ENCODE data around the gene PI4K2A. TPM values are rescaled to one million over a fixed set of nuclear protein-coding genes. Genes with fewer than 3 reads are reported as not detected.

PI4K2A gene
- polyA plus RNA-seq, 3 donors: 17.4 to 20.8 (median 18.9) TPM

DNA sequence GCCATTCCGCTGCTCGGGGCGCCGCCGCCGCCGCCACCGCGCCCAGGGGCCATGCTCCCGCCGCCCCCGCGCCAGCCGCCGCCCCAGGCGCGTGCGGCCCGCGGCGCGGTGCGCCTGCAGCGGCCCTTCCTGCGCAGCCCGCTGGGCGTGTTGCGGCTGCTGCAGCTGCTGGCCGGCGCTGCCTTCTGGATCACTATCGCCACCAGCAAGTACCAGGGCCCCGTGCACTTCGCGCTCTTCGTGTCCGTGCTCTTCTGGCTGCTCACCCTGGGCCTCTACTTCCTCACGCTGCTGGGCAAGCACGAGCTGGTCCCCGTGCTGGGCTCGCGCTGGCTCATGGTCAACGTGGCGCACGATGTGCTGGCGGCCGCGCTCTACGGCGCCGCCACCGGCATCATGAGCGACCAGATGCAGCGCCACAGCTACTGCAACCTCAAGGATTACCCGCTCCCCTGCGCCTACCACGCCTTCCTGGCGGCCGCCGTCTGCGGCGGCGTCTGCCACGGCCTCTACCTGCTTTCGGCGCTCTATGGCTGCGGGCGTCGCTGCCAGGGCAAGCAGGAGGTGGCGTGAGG is 73.4 kb downstream of the PI4K2A start:
- peak in 7 of 11 donors; percentile 45 to 64 (median 61) for DNase-seq (ENCODE audit: extremely low read depth in 1 of 11, low read depth in 9 of 11, low spot score in 4 of 11)

DNA sequence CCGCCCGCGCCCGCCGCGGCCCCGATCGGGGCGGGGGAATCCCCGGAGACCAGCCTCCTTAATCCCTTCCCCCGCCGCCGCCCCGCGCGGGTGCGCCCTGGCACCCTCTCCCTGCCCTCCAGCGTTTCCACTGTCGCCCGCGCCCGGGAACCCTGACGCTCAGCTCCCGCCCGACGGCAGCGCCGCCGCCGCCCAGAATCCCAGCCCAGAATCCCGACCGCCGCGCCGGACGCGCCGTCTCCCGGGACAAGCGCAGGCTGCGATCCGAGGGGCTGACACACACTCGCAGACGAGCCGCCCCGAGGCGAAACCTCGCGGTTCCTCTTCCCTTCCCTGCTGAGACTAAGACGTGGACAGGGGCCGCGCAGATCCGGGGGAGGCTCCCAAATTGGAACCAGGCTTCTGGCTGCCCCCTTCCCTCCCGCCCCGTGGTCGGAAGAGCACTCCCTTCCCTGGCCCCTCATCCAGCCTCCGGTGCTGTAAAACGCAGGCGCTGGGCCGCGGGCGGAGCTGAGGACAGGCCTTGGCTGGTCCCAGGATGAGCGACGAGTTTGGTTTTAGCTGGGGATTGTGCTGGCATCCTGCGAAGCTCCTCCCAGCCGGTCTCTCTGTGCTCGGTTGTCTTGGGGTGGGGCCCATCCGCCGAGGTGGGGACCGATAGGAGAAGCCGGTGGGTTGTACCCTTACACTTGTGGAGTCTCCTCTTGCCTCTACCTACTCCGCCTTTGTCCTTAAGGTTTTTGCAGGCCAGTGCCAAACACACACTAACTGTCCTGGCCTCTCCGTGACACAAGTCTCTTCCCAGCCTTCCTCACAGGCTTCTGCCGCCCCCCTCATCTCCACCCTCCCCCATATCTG is 74.2 kb downstream of the PI4K2A start:
- peak in 7 of 11 donors; percentile 37 to 68 (median 58) for DNase-seq (ENCODE audit: extremely low read depth in 1 of 11, low read depth in 9 of 11, low spot score in 4 of 11)

DNA sequence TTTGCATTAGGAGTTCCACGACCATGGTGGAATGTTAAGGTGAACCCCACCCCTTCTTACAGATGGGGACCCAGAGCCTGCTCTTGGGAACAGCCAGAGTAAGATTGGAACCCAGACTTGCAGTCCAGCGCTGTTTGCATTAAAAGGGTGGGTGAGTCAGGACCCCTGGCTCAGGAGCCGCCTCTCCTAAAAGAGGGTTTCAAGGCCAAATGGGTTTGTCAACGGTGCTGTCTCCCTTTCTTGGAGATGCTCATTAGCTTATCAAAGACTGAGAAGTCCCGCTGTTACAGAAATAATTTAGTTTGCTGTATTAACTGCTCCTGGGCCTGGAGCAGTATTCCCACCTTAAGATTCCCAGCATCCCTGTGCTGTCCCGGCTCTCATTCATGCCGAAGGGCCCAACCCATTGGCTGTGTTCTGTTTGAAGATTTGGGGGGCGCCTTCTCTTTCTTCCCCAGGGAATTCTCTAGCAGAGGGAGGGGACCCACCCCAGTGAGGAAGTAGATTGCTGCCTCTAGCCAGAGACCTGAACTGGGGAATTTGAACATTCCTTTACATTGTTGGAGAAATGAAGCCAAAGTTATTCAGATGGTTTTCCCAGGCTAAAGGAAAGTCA is 74.9 kb downstream of the PI4K2A start:
- DNase-seq (ENCODE audit: extremely low read depth in 1 of 11, low read depth in 9 of 11, low spot score in 4 of 11): no peak

DNA sequence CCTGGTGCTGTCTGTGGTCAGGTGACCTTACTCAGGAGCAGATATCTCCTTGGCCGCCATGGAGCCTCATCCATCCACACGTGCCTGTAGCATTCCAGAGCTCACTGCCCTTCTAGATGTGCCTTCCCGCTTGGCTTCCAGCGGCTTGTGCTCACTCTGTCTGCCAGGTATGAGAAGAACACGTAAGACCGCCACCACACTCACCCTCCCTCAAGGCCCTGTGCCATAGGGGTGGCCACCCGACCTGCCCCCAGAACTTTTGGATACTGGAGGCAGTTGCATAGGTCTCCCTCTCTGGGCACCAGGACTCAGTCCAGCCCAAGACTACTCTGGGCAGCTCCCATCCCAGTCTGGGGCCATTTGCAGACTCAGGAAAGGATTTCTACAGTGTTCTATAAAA is 77.2 kb downstream of the PI4K2A start:
- no peak for DNase-seq (ENCODE audit: extremely low read depth in 1 of 11, low read depth in 9 of 11, low spot score in 4 of 11)

DNA sequence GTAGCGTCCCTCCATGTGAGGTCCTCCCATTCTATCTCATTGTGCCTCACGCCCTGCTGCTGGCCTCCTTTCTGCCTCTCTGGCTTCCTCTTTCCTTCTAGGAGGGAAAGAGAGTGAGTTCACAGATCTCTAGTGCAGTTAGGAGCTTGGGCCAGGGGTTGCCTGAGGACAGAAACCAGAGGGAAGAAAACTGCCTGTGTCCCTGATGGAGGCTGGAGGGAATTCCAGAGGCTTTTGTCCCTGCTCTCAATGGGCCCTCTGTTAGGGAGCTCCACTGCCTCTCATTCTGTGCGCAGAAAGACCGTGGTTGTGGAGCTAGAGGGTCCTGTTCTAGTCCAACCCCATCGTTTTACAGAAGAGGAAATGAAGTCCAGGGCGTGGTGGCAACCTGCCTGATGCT is 77.7 kb downstream of the PI4K2A start:
- DNase-seq (ENCODE audit: extremely low read depth in 1 of 11, low read depth in 9 of 11, low spot score in 4 of 11): no peak

DNA sequence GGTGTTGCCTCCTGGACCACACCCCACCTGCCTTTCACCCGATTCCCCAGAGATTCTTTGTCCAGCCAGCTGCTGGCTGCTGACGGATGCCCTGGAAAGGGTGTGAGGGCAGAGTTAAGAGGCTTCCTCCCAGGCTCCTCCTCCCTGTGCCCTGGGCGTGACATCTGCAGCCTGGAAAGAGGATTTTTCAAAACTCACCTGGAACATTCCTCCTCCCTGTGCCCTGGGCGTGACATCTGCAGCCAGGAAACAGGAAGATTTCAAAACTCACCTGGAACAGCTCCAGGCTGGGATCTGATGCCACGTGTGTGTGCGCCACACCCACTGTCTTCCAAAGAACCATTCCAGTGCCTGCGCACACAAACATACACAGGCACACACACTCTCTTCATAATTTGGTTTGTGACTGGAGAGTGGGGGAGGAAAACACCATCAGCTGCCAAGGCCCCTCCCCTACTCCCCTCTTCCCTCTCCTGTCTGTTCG is 78.2 kb downstream of the PI4K2A start:
- no peak for DNase-seq (ENCODE audit: extremely low read depth in 1 of 11, low read depth in 9 of 11, low spot score in 4 of 11)

DNA sequence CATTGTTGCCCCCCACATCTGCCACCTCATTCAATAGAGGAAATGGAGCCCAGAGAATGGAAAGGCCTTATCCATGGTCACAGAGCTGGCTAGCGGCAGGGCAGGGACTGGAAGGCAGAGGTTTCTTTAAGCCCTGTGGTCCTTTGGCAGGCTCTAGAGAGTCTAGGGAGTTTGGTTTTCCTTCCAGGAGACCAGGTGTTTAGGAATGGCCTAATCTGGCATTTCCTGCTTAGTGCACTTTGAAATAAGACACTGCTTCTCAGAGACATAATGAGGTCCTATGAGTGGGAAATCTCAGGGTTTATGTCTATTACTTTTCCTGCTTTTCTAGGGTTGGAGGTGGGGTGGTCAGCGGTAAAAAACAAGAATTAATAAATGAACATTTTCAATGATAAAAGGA is 79.1 kb downstream of the PI4K2A start:
- no peak for DNase-seq (ENCODE audit: extremely low read depth in 1 of 11, low read depth in 9 of 11, low spot score in 4 of 11)

DNA sequence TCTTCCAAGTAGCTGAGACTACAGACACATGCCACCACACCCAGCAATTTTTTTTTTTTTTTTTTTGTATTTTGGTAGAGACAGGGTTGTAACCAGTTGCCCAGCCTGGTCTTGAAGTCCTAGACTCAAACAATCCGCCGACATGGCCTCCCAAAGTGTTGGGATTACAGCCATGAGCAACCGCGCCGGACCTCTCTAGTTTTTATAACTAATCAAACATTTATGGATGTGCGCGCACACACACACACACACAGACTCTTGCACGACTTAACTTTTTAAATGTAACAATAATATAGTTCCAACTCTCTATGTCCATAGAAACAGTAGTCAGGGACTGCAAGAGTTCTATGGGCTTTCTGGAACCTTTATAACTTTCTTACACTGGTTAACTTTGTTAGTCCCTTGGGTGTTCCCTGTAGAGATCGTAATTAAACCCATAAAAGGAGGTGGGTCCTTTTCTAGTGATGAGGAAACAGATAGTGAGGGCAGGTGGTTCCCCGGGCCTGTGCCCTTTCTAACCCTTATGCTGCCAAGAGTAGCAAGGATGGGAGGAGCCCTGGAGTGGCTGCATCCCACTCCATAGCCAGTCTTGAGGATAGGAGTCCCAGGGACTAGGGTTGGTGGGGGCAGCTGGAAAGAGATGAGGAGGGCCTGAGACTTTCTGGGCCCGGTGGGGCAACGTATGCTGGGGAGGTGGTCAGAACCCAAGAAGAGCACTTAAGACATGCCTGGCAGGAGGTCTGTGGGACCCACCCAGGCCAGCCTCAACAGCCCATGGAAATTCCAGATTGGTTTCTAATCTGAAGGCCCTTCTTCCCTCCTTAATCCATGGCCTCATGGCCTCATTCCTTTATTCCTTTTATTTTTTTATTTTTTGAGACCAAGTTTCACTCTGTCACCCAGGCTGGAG is 81.7 kb downstream of the PI4K2A start:
- DNase-seq (ENCODE audit: extremely low read depth in 1 of 11, low read depth in 9 of 11, low spot score in 4 of 11): no peak

DNA sequence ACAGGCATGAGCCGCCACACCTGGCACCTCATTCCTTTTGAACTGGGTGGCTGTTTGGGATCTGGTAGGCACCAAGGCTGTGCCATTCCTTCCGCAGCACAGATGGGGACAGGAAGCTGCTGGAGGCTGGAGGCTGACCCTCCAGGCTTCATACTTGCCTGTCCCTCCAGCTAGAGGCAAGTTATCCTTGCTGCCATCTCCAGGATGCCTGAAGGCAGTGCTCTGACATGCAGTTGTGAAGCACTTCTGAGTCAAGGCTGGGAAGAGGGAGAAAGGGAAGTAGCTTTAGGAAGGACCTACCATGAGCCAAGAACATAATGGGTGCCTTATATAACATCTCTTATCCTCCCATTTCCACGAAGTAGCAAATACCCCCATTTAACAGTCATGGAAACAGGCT is 82.5 kb downstream of the PI4K2A start:
- no peak for DNase-seq (ENCODE audit: extremely low read depth in 1 of 11, low read depth in 9 of 11, low spot score in 4 of 11)

DNA sequence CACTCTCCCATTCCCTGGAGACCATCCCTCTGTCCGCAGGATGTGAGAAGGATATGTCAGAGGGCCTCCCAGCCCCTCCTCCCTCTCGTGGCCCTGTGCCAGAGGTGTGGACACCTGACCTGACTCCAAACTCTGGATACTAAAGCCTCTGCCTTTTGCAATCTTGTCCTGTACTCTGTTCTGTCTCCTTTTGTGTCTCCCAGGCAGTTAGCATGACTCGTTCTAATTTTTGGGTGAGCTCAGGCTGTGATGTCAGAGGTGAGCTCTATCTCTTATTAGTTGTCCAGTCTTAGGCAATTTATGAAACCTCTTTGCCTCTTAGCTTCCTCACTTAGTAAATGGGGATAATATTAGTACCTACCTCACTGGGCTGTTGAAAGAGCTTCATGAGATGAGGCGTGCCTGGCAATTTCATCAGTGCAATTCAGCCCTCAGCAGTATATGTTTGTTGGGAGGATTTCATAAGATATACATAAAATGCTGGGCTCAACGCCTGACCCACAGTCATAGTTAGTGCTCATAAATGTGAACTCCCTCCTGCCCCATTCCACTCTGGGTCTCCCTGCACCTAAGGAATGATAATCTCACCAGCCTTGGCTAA is 84.0 kb downstream of the PI4K2A start:
- no peak for DNase-seq (ENCODE audit: extremely low read depth in 1 of 11, low read depth in 9 of 11, low spot score in 4 of 11)

Other genes with a start within 250 kb of the PI4K2A start
- gene RRP12, start 239.3 kb upstream of the PI4K2A start, polyA plus RNA-seq (ENCODE audit: insufficient read length in 3 of 3): 10 to 100 TPM; 23.9 to 31.3 (median 25.9) TPM
- gene PGAM1, start 214.5 kb upstream of the PI4K2A start, polyA plus RNA-seq (ENCODE audit: insufficient read length in 3 of 3): 100 to 1,000 TPM; 172 to 199 (median 196) TPM
- 10 to 100 TPM; 30.3 to 38.9 (median 32.7) TPM for gene EXOSC1, start 194.7 kb upstream of the PI4K2A start, polyA plus RNA-seq (ENCODE audit: insufficient read length in 3 of 3)
- gene ZDHHC16, start 194.5 kb upstream of the PI4K2A start, polyA plus RNA-seq (ENCODE audit: insufficient read length in 3 of 3): 10 to 100 TPM; 38.5 to 40.3 (median 38.8) TPM
- gene MMS19, start 142.2 kb upstream of the PI4K2A start, polyA plus RNA-seq (ENCODE audit: insufficient read length in 3 of 3): 100 to 1,000 TPM in 1 of 3 donors, 10 to 100 TPM in 2; 93.5 to 107 (median 95.0) TPM
- gene UBTD1, start 141.7 kb upstream of the PI4K2A start, polyA plus RNA-seq (ENCODE audit: insufficient read length in 3 of 3): 10 to 100 TPM in 1 of 3 donors, 1 to 10 TPM in 2; 6.8 to 11.7 (median 9.8) TPM
- gene ANKRD2, start 67.9 kb upstream of the PI4K2A start, polyA plus RNA-seq (ENCODE audit: insufficient read length in 3 of 3): under 1 TPM; 0.42 to 0.65 (median 0.60) TPM
- gene HOGA1, start 56.3 kb upstream of the PI4K2A start, polyA plus RNA-seq (ENCODE audit: insufficient read length in 3 of 3): 10 to 100 TPM; 50.6 to 63.7 (median 50.8) TPM
- gene C10orf62, start 51.0 kb upstream of the PI4K2A start, polyA plus RNA-seq (ENCODE audit: insufficient read length in 3 of 3): 1 to 10 TPM in 1 of 3 donors, under 1 TPM in 2; 0.27 to 1.3 (median 0.84) TPM
- gene MORN4, start 7.2 kb upstream of the PI4K2A start, polyA plus RNA-seq (ENCODE audit: insufficient read length in 3 of 3): 10 to 100 TPM; 21.6 to 29.5 (median 22.0) TPM
- gene AVPI1, start 46.6 kb downstream of the PI4K2A start, polyA plus RNA-seq (ENCODE audit: insufficient read length in 3 of 3): 1 to 10 TPM; 3.7 to 8.6 (median 4.3) TPM
- gene MARVELD1, start 73.1 kb downstream of the PI4K2A start, polyA plus RNA-seq (ENCODE audit: insufficient read length in 3 of 3): 10 to 100 TPM; 36.8 to 52.5 (median 47.4) TPM
- gene ZFYVE27, start 96.5 kb downstream of the PI4K2A start, polyA plus RNA-seq (ENCODE audit: insufficient read length in 3 of 3): 10 to 100 TPM; 23.6 to 40.2 (median 23.7) TPM
- gene SFRP5, start 131.3 kb downstream of the PI4K2A start, polyA plus RNA-seq (ENCODE audit: insufficient read length in 3 of 3): under 1 TPM; 0.08 to 0.11 (median 0.11) TPM
- gene GOLGA7B, start 209.2 kb downstream of the PI4K2A start, polyA plus RNA-seq (ENCODE audit: insufficient read length in 3 of 3): under 1 TPM; 0.31 to 0.43 (median 0.41) TPM

Measured in renal cortex interstitium (tissue), 11 donors.